Ishikawa (cell line): Measurements from ENCODE around the gene SLC25A13.

Experiments used
- CEBPB ChIP-seq: IDR thresholded peaks from 2 replicates; pipeline ENCODE4 v1.6.1; 2012
- CREB1 ChIP-seq: IDR thresholded peaks from 2 replicates; pipeline ENCODE4 v1.6.1; 2012; ENCODE audit warnings: low read depth
- EGR1 ChIP-seq: IDR thresholded peaks from 2 replicates; pipeline ENCODE4 v1.6.1; 2012
- EP300 ChIP-seq: IDR thresholded peaks from 2 replicates; pipeline ENCODE4 v1.6.1; 2012; ENCODE audit warnings: borderline replicate concordance
- FOXM1 ChIP-seq: IDR thresholded peaks from 2 replicates; pipeline ENCODE4 v1.6.1; 2012; ENCODE audit warnings: low read depth, borderline replicate concordance
- NFIC ChIP-seq: IDR thresholded peaks from 2 replicates; pipeline ENCODE4 v1.6.1; 2012
- RAD21 ChIP-seq: IDR thresholded peaks from 2 replicates; pipeline ENCODE4 v1.6.1; 2012; ENCODE audit warnings: low read depth
- REST ChIP-seq: IDR thresholded peaks from 2 replicates; pipeline ENCODE4 v1.6.1; 2012; ENCODE audit warnings: low read depth, mild to moderate bottlenecking
- TAF1 ChIP-seq: IDR thresholded peaks from 2 replicates; pipeline ENCODE4 v1.6.1; 2012; ENCODE audit warnings: low read depth, mild to moderate bottlenecking
- TCF12 ChIP-seq: IDR thresholded peaks from 2 replicates; pipeline ENCODE4 v1.6.1; 2012; ENCODE audit warnings: low read depth
- TEAD4 ChIP-seq: IDR thresholded peaks from 2 replicates; pipeline ENCODE4 v1.6.1; 2012
- YY1 ChIP-seq: IDR thresholded peaks from 2 replicates; pipeline ENCODE4 v1.6.1; 2012; ENCODE audit warnings: low read depth
- ZBTB7A ChIP-seq: IDR thresholded peaks from 2 replicates; pipeline ENCODE4 v1.6.1; 2012; ENCODE audit warnings: low read depth
- TF ChIP-seq, protein P1 (sequence below): IDR thresholded peaks from 2 replicates; pipeline ENCODE4 v1.6.1; 2012
- TF ChIP-seq, protein P2 (sequence below): IDR thresholded peaks from 2 replicates; pipeline ENCODE4 v1.6.1; 2012

Gene SLC25A13

GRCh38 chr7:96198047-96198636 is 123.8 kb downstream of the SLC25A13 start:
- peak; percentile 6; the same call in 1 of the 2 replicates for TF ChIP-seq TEAD4
- peak; percentile 39; the same call in 1 of the 2 replicates for TF ChIP-seq RAD21
- TF ChIP-seq, protein P1, sequence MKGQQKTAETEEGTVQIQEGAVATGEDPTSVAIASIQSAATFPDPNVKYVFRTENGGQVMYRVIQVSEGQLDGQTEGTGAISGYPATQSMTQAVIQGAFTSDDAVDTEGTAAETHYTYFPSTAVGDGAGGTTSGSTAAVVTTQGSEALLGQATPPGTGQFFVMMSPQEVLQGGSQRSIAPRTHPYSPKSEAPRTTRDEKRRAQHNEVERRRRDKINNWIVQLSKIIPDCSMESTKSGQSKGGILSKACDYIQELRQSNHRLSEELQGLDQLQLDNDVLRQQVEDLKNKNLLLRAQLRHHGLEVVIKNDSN = no peak
- TF ChIP-seq ZBTB7A = no peak
- TF ChIP-seq NFIC = peak; percentile 52
- no peak for TF ChIP-seq CREB1
- TF ChIP-seq YY1 = no peak

GRCh38 chr7:96196676-96197075 is 125.2 kb downstream of the SLC25A13 start:
- TF ChIP-seq NFIC = no peak
- TF ChIP-seq CREB1 = no peak
- no peak for TF ChIP-seq TAF1
- no peak for TF ChIP-seq TCF12
- no peak for TF ChIP-seq YY1
- no peak for TF ChIP-seq EGR1
- TF ChIP-seq CEBPB = no peak
- TF ChIP-seq TEAD4 = no peak
- no peak for TF ChIP-seq RAD21
- TF ChIP-seq ZBTB7A = no peak
- no peak for TF ChIP-seq REST

GRCh38 chr7:96189129-96189820 is 132.6 kb downstream of the SLC25A13 start:
- TF ChIP-seq, protein P2, sequence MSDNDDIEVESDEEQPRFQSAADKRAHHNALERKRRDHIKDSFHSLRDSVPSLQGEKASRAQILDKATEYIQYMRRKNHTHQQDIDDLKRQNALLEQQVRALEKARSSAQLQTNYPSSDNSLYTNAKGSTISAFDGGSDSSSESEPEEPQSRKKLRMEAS = no peak
- TF ChIP-seq REST (no peak), ZBTB7A (no peak), YY1 (no peak), CEBPB (no peak), TAF1 (no peak), CREB1 (no peak), EP300 (no peak), EGR1 (no peak), TCF12 (no peak), FOXM1 (no peak)
- TF ChIP-seq, protein P1 = no peak

DNA sequence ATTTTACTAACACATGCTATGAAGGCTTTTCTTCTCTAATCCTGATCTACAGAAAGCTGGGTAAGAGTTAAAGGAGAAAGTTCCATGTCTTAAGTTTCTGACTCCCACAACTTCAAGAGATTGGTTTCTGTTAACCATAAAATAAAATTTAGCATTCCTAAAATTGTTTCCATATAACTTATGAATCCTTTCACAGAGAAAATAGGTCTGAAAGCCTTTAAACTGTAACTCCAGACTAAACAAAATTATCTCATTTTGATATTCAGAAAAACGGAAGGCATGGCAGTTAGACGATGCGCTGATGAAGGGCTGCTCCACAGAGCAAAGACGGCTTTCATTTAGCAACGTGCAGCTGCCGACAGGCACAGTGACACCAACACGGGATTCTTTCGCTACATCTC is 133.3 kb downstream of the SLC25A13 start:
- TF ChIP-seq YY1 (no peak), EP300 (no peak), FOXM1 (no peak), EGR1 (no peak), TCF12 (no peak), REST (no peak), TAF1 (no peak), ZBTB7A (no peak), NFIC (no peak), TEAD4 (no peak), CREB1 (no peak)
- TF ChIP-seq, protein P2 = no peak
- TF ChIP-seq, protein P1 = no peak
